Stomach (tissue), 19 donors: ENCODE measurements around the gene ADAD2. TPM values are rescaled to one million over a fixed set of nuclear protein-coding genes. Genes with fewer than 3 reads are reported as not detected.
A peak's percentile ranks its signal among the peaks of the same experiment; 100 is the strongest.

ENCODE experiments used
- DNase-seq, 2 donors: peaks; one replicate each; pipeline versions ENCODE4 v3.0.0 to v3.0.0-alpha.2; 2013 to 2019
- H3K27ac ChIP-seq, 5 donors: fragments of 200-600 bp in 4 of 5; sonication (generic) in 4 of 5; one replicate each; pipeline ENCODE4 v1.5.1; 2013 to 2019; ENCODE audit warnings: mild to moderate bottlenecking in 1 of 5, moderate library complexity in 1 of 5
- H3K27me3 ChIP-seq, 3 donors: fragments of 200-600 bp; sonication (generic); one replicate each; pipeline ENCODE4 v1.5.1; 2017 to 2019; ENCODE audit warnings: mixed run types in 1 of 3
- H3K36me3 ChIP-seq, 4 donors: fragments of 200-600 bp; sonication (generic); 1 replicate in 3 of 4; 2 replicates in 1 of 4; pipeline ENCODE4 v1.5.1; 2016 to 2019
- H3K4me1 ChIP-seq, 4 donors: fragments of 200-600 bp; sonication (generic); one replicate each; pipeline ENCODE4 v1.5.1; 2016 to 2019
- H3K4me3 ChIP-seq, 4 donors: fragments of 200-600 bp; sonication (generic) in 3 of 4; one replicate each; pipeline ENCODE4 v1.5.1; 2016 to 2019; ENCODE audit warnings: mild to moderate bottlenecking in 1 of 4
- H3K9me3 ChIP-seq, 4 donors: fragments of 200-600 bp; sonication (generic); one replicate each; pipeline ENCODE4 v1.5.1; 2016 to 2019
- EP300 ChIP-seq: sonication (generic); formaldehyde crosslinking; IDR thresholded peaks from one replicate; pipeline ENCODE4 v1.6.1; 2017; ENCODE audit warnings: antibody characterized with exemption
- POLR2A ChIP-seq, 4 donors: fragments of 450-650 bp; IDR thresholded peaks; one replicate each; pipeline ENCODE4 v1.6.1; 2016; ENCODE audit warnings: antibody characterized with exemption in 4 of 4, control low read depth in 2 of 4, mild to moderate bottlenecking in 1 of 4, moderate library complexity in 1 of 4
- POLR2AphosphoS5 ChIP-seq, 3 donors: sonication (generic); formaldehyde crosslinking; IDR thresholded peaks; one replicate each; pipeline ENCODE4 v1.6.1; 2016; ENCODE audit warnings: antibody characterized with exemption in 3 of 3
- WGBS, 5 donors: extraction: QIAGEN DNeasy Blood & Tissue Kit in 3 of 5; methylation state at CpG; one replicate each; pipeline versions ENCODE4 v1.1.5 to v1.1.7; 2013 to 2018; 5-methylcytosine and 5-hydroxymethylcytosine counted together
- intact Hi-C: fragments of 100-400 bp; cut with DNase I; formaldehyde crosslinking; loops from one replicate; pipeline ENCODE4 v1.15.1; 2023; ENCODE audit warnings: low total_unique reads
- long read RNA-seq, 10 donors: transcript quantifications; one replicate each; lab custom pipeline, GENCODE V29; 2026
- polyA plus RNA-seq, 3 donors: library from polyadenylated mRNA; stranded (reverse); fragments of 200-250 nt; gene quantifications; one replicate each; pipeline ENCODE4 v1.2.3, GENCODE V29; 2013
- total RNA-seq, 5 donors: library from RNA; depleted of rRNA; stranded (reverse); fragments of >200 nt; gene quantifications; one replicate each; pipeline versions ENCODE4 v1.1.0 to v1.2.3, GENCODE V29; 2014 to 2016
- TF ChIP-seq, protein P1 (sequence below), 7 experiments: fragments of 450-650 bp in 4 of 7; fragments of 200-600 bp in 3 of 7; sonication (generic) in 3 of 7; IDR thresholded peaks; one replicate each; pipeline ENCODE4 v1.5.1; 2016 to 2019; ENCODE audit warnings: antibody characterized with exemption in 7 of 7, control low read depth in 2 of 7, mild to moderate bottlenecking in 1 of 7
- donor health status: healthy with polysubstance abuse.
- donor health status: Bipolar disorder and iron deficiency.
- donor health status: healthy.

ADAD2 gene
- total RNA-seq = under 1 TPM in 1 of 5 donors, not detected in 4; 0.18 TPM
- polyA plus RNA-seq = 1 to 10 TPM in 2 of 3 donors, under 1 TPM in 1; 0.76 to 4.3 (median 4.2) TPM
- long read RNA-seq, donor 1 = 0 reads
- long read RNA-seq, donor 2 = 0 reads
- long read RNA-seq, donor 3 = 0 reads
- long read RNA-seq, donor 4 = 0 reads
- long read RNA-seq, donor 5 = 0 reads
- long read RNA-seq, donor 6 = 0 reads
- long read RNA-seq, donor 7 = 0 reads
- long read RNA-seq, donor 8 = 0 reads
- long read RNA-seq, donor 9 = 0 reads
- long read RNA-seq, donor 10 = 0 reads

DNA sequence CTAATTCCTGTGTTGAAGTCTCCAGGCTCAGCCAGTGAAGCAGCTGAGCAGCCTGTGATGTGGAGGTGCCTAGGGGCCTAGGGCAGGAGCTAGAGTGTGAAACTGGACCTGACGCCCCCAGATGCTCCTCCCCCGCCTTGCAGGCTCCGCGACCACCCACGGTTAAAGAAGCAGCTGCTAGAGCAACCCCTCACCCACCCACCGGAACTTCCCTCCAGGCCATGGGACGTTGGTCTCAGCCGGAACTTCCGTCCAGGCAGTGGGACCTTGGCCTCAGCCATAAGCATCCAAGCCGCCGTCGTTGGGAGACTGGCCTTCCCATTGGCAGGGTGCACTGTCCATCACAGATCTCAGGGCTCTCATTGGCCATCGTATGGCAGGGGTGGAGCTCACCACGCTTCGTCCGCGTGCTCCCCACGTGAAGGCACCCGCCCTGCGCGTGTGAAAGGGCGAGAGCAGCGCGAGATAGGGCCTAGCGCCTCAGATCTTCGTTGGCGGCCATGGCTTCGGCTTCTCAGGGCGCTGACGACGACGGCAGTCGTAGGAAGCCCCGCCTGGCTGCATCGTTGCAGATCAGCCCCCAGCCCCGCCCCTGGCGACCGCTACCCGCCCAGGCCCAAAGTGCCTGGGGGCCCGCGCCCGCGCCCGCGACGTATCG, at the start of gene ADAD2:
TSS of gene ADAD2 (plus strand) at position 427 of the 658 bp plus-strand sequence. CDS start at position 501, 74 bp downstream.
- no peak within 1 kb of the TSS for H3K4me3 ChIP-seq
- intact Hi-C loops = loop anchor here (10.0 kb wide), 1 partner anchor 216 kb away; no protein-coding TSS in a partner anchor
- H3K9me3 ChIP-seq = no peaks in the 10 kb centered on the region
- DNase-seq = no peak
- peaks cover 0 to 11% (median 6%) of the 10 kb centered on the region in 3 donors for H3K27me3 ChIP-seq
- no peaks in the 10 kb centered on the region for H3K36me3 ChIP-seq
- peaks cover 4 to 9% (median 7%) of the 10 kb centered on the region in 4 donors for H3K4me1 ChIP-seq
- H3K27ac ChIP-seq = no peak within 1 kb of the TSS
- no peak for TF ChIP-seq EP300
- TF ChIP-seq POLR2AphosphoS5 (IDR thresholded peaks at IDR 0.05) = no peak
- TF ChIP-seq, protein P1, sequence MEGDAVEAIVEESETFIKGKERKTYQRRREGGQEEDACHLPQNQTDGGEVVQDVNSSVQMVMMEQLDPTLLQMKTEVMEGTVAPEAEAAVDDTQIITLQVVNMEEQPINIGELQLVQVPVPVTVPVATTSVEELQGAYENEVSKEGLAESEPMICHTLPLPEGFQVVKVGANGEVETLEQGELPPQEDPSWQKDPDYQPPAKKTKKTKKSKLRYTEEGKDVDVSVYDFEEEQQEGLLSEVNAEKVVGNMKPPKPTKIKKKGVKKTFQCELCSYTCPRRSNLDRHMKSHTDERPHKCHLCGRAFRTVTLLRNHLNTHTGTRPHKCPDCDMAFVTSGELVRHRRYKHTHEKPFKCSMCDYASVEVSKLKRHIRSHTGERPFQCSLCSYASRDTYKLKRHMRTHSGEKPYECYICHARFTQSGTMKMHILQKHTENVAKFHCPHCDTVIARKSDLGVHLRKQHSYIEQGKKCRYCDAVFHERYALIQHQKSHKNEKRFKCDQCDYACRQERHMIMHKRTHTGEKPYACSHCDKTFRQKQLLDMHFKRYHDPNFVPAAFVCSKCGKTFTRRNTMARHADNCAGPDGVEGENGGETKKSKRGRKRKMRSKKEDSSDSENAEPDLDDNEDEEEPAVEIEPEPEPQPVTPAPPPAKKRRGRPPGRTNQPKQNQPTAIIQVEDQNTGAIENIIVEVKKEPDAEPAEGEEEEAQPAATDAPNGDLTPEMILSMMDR (IDR thresholded peaks at IDR 0.05) = no peak
- TF ChIP-seq POLR2A (IDR thresholded peaks at IDR 0.05) = no peak
- 89 to 93% (median 92%) methylated on average over 35 to 47 of the region's 47 CpGs for WGBS, 5 donors

DNA sequence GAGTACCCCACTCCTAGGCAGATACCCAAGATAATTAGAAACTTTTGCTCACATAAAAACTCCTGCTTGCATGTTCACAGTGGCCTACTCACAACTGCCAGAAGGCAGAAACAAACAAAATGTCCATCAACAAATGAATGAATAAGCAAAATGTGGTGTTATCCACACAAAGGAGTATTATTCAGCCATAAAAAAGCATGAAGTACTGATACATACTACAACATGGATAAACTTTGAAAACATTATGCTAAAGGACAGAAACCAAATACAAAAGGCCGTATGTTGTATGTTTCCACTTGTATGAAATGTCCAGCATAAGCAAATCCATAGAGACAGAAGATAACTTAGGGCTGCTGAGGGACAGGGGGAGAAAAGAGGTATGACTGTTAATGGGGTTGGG, 47.9 kb upstream of the ADAD2 start:
- no peak for DNase-seq
- Histone ChIP-seq H3K27ac (no peak overlapping the region), H3K27me3 (no peaks in the 10 kb centered on the region), H3K4me1 (peaks cover 15 to 34% (median 24%) of the 10 kb centered on the region in 4 donors), H3K9me3 (no peaks in the 10 kb centered on the region), H3K4me3 (no peak overlapping the region), H3K36me3 (no peaks in the 10 kb centered on the region)
- intact Hi-C loops = no loop called here
- 91 to 100% (median 96%) methylated on average over 1 of the region's 1 CpG for WGBS, 5 donors
- TF ChIP-seq EP300 (no peak), POLR2A (IDR thresholded peaks at IDR 0.05) (no peak), POLR2AphosphoS5 (IDR thresholded peaks at IDR 0.05) (no peak)
- TF ChIP-seq, protein P1 (IDR thresholded peaks at IDR 0.05) = no peak

DNA sequence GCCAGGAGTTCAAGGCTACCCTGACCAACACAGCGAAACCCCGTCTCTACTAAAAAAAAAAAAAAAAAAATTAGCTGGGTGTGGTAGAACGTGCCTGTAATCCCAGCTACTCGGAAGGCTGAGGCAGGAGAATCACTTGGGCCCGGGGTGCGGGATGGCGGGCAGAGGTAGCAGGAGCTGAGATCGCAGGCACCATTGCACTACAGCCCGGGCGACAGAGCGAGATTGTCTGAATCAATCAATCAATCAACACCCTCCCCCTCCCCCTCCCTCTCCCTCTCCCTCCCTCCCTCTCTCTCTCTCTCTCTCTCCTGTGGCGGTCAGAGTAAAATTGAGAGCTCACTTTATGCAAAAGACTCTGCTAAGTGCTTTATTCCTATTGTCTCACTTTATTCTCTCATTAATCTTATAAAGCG, 47.2 kb upstream of the ADAD2 start:
- no peaks in the 10 kb centered on the region for H3K36me3 ChIP-seq
- peak overlapping the region in 2 of 5 donors; percentile 78 to 90 for H3K27ac ChIP-seq
- intact Hi-C loops = no loop called here
- peak in 1 of 2 donors; percentile 39 for DNase-seq
- no peaks in the 10 kb centered on the region for H3K9me3 ChIP-seq
- TF ChIP-seq, protein P1 (IDR thresholded peaks at IDR 0.05) = no peak
- TF ChIP-seq POLR2AphosphoS5 (IDR thresholded peaks at IDR 0.05) (no peak), EP300 (no peak), POLR2A (IDR thresholded peaks at IDR 0.05) (no peak)
- WGBS, 5 donors = 16 to 24% (median 21%) methylated on average over 13 of the region's 13 CpGs
- peak overlapping the region; percentile 97 to 98 (median 98) for H3K4me3 ChIP-seq
- peaks cover 15 to 30% (median 24%) of the 10 kb centered on the region in 4 donors for H3K4me1 ChIP-seq
- H3K27me3 ChIP-seq = no peaks in the 10 kb centered on the region

DNA sequence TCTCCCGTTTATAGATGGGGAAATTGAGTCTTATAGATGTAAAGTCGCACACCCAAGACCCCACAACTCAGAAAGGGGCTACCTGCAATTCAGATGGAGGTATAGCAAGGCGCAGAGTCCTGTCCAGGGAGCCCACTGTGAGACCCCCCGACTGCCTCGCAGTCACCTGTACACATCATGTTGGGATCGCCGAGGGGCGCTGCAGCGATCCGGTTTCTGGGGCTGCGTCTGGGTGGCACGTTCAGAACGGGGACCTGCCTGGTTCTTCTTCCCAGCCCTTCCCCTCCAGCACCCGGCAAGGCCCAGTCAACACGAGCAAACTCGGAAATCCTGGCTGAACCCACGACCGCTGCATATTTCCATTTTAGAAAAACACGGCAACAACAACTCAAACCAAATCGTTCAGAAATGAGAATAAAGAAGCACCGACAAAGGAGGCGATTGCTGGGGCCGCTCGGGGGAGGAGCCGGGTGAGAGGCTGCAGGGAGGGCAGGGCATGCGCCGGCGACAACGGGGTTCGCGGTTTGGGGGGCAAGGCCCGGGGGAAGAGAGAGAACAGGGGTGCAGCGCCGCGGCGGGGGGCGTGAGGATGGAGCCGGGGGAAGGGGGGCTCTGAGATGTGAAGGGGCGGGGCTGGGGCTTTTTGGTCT, 46.6 kb upstream of the ADAD2 start:
- DNase-seq = peak; percentile 30 to 67
- WGBS, 5 donors = 1 to 2% (median 1%) methylated on average over 30 to 39 of the region's 39 CpGs
- intact Hi-C loops = no loop called here
- Histone ChIP-seq H3K36me3 (no peaks in the 10 kb centered on the region), H3K27me3 (no peaks in the 10 kb centered on the region), H3K4me1 (peaks cover 15 to 25% (median 18%) of the 10 kb centered on the region in 4 donors), H3K27ac (peak overlapping the region; percentile 66 to 90 (median 81)), H3K4me3 (peak overlapping the region; percentile 97 to 98 (median 98)), H3K9me3 (no peaks in the 10 kb centered on the region)
- TF ChIP-seq POLR2A (IDR thresholded peaks at IDR 0.05) = no peak
- TF ChIP-seq POLR2AphosphoS5 (IDR thresholded peaks at IDR 0.05) = no peak
- TF ChIP-seq, protein P1 (IDR thresholded peaks at IDR 0.05) = no peak
- TF ChIP-seq EP300 = no peak
